ENCODE data around the gene RPS15. TPM values are rescaled to one million over a fixed set of nuclear protein-coding genes. Genes with fewer than 3 reads are reported as not detected.

RPS15 gene
- total and polyA plus RNA-seq, 2 donors (not counting 3 experiments of a cell fraction or from before 2014, with no cell fraction given) = 1,260 to 3,270 TPM

DNA sequence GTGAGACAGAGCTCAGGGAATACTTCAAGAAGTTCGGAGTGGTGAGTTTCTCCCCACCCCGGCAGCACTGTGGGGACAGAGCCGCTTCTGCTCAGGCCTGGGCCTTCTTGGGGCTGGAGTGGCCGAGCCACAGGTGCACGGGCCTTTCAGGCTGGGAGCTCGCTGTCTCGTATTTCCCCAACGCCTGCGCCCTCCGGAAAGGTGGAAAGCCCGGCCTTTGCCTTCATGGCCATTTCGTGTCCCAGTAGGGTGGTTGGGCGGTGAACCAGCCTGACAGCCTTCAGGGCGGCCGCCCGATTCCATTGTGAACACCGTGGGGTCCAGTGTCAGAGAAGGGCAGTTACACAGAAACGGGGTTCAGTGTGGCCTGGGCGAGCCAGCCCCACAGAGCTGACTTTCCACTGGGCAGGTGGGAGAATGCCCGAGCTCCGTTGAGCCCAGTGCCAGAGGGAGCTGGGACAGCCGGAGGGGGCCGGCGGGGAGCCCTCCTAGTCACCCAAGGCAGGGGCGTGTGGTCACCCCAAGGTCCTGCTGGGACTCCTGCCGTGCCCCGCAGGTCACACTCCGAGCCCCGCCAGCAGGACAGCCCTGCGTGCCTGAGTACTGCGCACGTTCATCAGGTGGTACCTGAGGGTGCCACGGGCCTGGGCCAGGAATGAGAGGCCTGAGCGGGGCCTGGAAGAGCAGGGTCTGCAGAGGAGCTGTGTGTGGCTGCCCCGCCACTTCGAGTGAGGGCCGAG is 16.8 kb upstream of the RPS15 start:
- no TSS peak for BruUV-seq (replicated peaks)
- Histone ChIP-seq H3K27me3 (ENCODE audit: control insufficient read depth in 2 of 2, insufficient read depth in 2 of 2, low read length in 2 of 2) (no peaks in the 10 kb centered on the region), H3K9ac (replicated peaks; ENCODE audit: extremely low read depth, insufficient read depth, low read length) (no peak overlapping the region), H3K4me1 (ENCODE audit: control insufficient read depth, extremely low read depth, insufficient read depth, low read length) (peaks cover 2% of the 10 kb centered on the region), H3K4me3 (replicated peaks in 1 of 3; ENCODE audit: insufficient read depth in 1 of 3, low read depth in 1 of 3, low read length in 3 of 3) (no peak overlapping the region), H3K79me2 (ENCODE audit: control insufficient read depth, insufficient read depth, low read length) (peaks cover 71% of the 10 kb centered on the region), H3K9me3 (replicated peaks; ENCODE audit: control insufficient read depth, insufficient read depth, low read length) (no peaks in the 10 kb centered on the region), H3K4me2 (ENCODE audit: insufficient read depth, low read length) (no peak overlapping the region), H3K36me3 (ENCODE audit: control insufficient read depth in 2 of 2, extremely low read depth in 1 of 2, insufficient read depth in 2 of 2, low read length in 2 of 2) (peaks cover 26 to 73% of the 10 kb centered on the region in 2 experiments), H3K27ac (ENCODE audit: insufficient read depth, low read depth, low read length) (no peak overlapping the region), H3K9me1 (replicated peaks; ENCODE audit: control insufficient read depth, extremely low read depth, insufficient read depth, low read length) (no peaks in the 10 kb centered on the region), H2AFZ (ENCODE audit: low read depth, low read length) (no peak overlapping the region), H4K20me1 (replicated peaks; ENCODE audit: control insufficient read depth, extremely low read depth, insufficient read depth, low read length) (peaks cover 2% of the 10 kb centered on the region)
- dilution Hi-C loops (cut with MboI; ENCODE audit: extremely low pct_ligation_motif_present, low sequenced_read_pairs) (no loop called here), intact Hi-C loops (cut with micrococcal nuclease) (no loop called here)
- no peak for DNase-seq (ENCODE audit: low read depth, low spot score)
- ChIA-PET CTCF (no interaction called here), POLR2A (no interaction called here)
- no peak for FAIRE-seq
- TF ChIP-seq POLR2A (IDR thresholded peaks at IDR 0.05; ENCODE audit: low read depth, low read length) (no peak), MYC (IDR thresholded peaks at IDR 0.05; ENCODE audit: low read depth, low read length) (no peak), FOS (IDR thresholded peaks at IDR 0.05; ENCODE audit: borderline replicate concordance, insufficient read depth, low read length) (no peak), POLR2AphosphoS5 (IDR thresholded peaks at IDR 0.05; ENCODE audit: insufficient read depth, low read depth, low read length) (no peak), EZH2 (IDR thresholded peaks at IDR 0.05; ENCODE audit: borderline replicate concordance, low read depth, low read length, severe bottlenecking) (no peak), JUN (IDR thresholded peaks at IDR 0.05; ENCODE audit: borderline replicate concordance, insufficient read depth, insufficient read length, low read depth) (no peak)
- TF ChIP-seq, protein P1, sequence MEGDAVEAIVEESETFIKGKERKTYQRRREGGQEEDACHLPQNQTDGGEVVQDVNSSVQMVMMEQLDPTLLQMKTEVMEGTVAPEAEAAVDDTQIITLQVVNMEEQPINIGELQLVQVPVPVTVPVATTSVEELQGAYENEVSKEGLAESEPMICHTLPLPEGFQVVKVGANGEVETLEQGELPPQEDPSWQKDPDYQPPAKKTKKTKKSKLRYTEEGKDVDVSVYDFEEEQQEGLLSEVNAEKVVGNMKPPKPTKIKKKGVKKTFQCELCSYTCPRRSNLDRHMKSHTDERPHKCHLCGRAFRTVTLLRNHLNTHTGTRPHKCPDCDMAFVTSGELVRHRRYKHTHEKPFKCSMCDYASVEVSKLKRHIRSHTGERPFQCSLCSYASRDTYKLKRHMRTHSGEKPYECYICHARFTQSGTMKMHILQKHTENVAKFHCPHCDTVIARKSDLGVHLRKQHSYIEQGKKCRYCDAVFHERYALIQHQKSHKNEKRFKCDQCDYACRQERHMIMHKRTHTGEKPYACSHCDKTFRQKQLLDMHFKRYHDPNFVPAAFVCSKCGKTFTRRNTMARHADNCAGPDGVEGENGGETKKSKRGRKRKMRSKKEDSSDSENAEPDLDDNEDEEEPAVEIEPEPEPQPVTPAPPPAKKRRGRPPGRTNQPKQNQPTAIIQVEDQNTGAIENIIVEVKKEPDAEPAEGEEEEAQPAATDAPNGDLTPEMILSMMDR (IDR thresholded peaks at IDR 0.05; ENCODE audit: extremely low read depth in 1 of 2, insufficient read depth in 1 of 2, low read depth in 1 of 2, low read length in 2 of 2) = no peak
- TF ChIP-seq, protein P2, sequence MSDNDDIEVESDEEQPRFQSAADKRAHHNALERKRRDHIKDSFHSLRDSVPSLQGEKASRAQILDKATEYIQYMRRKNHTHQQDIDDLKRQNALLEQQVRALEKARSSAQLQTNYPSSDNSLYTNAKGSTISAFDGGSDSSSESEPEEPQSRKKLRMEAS (IDR thresholded peaks at IDR 0.05; ENCODE audit: insufficient read depth, insufficient read length) = no peak
